ENCODE data around the gene DOCK8.

The DOCK8 gene

GRCh38 chr9:277601-278295 lies 63.1 kb downstream of the DOCK8 start:
- CTCF ChIA-PET = interaction anchor here (0.6 to 3.9 kb wide), 6 partner anchors 9 to 63 kb away, joined by 3 to 14 read pairs (median 3); partner anchors contain the start of gene DOCK8
- no peak for DNase-seq (ENCODE audit: extremely low spot score)

DNA sequence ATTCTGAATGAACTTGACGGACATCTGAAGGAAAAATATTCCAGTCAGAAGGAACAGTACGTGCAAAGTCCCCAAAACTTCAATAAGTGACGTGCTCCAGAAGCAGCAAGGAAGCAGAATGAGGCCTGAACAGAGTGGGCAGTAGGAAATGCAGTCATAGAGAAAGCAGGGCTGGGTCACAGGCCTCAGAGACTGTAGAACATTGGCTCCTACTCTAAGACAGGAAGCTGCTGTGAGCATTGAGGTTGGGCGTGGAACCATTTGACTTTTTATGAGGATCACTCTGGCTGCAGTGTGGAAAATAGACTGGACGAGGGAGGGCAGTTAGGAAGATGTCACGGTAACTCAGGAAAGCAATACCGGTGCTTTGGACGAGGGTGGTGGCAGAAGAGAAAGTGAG lies 64.0 kb downstream of the DOCK8 start:
- TF ChIP-seq CTCF (IDR thresholded peaks at IDR 0.05; ENCODE audit: control extremely low read depth, extremely low read depth, low read depth, missing control alignments) = no peak
- peak; percentile 15 for DNase-seq (ENCODE audit: extremely low spot score)
- CTCF ChIA-PET = interaction anchor here (0.6 to 3.9 kb wide), 3 partner anchors 8 to 57 kb away, joined by 3 to 14 read pairs (median 3); no protein-coding TSS in a partner anchor
- POLR2A ChIA-PET = no interaction called here

More at GRCh38 chr9:277601-278295, 63.1 kb downstream of the DOCK8 start:
- POLR2A ChIA-PET = no interaction called here
- TF ChIP-seq CTCF (IDR thresholded peaks at IDR 0.05; ENCODE audit: control extremely low read depth, extremely low read depth, low read depth, missing control alignments) = no peak

DNA sequence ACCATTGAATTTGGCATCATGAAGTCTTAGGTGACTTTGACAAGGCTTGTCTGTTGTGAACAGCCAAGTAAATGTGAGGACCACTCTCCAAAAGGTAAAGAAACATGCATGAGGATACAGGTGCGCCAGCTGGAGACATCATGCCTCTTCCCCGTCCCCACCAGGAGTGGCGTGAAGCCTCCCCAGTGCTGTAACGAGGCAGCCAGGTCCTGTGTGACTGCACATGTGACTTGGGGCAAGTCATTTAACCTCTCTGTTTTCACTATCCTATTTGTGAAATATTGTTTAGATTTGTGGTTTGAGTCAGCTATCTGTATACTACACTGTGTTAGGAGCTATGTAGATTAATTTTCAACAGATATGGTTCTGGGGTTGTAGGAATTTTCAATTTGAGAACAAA lies 65.0 kb downstream of the DOCK8 start:
- no peak for TF ChIP-seq CTCF (IDR thresholded peaks at IDR 0.05; ENCODE audit: control extremely low read depth, extremely low read depth, low read depth, missing control alignments)
- DNase-seq (ENCODE audit: extremely low spot score) = no peak
- ChIA-PET POLR2A (no interaction called here), CTCF (interaction anchor here (1.4 kb wide), 1 partner anchor 65 kb away, joined by 9 read pairs; the partner anchor contains the start of gene DOCK8)

DNA sequence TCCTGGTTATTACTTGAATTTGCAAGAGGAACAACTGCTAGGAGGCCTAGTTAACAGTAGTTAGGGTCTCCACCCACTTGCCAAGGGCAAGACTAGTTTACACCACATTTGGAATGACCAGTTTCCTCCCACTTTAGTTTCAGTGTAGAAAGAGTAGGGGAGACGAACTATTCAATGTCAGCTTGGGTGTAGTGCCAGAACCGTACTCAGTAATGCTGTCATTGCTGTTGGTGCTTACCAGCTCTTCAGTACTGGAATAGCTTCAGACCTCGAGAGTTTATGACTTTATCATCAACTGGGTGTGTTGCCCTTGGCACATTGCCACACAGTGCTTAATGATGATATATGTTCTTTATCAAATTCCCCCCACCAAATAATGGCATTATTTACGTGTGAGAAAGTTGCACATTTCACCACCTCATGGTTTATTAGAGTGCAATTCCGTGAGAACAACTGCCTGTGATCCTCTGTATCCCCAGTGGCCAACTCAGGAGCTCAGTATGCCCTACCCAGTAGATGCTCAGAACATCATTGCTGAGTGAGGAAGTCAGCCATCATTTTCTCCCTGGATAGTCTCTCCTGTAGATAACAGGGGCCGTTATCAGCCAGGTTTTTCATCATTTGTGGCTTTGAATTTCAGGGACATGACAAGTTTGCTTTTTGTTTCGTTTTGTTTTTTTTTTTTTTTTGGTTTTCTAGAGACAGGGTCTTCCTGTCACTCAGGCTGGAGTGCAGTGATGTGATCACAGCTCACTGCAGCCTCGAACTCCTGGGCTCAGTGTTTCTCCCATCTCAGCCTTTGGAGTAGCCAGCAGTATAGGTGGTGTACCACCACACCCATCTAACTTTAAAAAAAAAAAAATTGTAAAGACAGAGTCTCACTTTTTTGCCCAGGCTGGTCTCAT lies 67.3 kb downstream of the DOCK8 start:
- ChIA-PET POLR2A (no interaction called here), CTCF (interaction anchor here (1.2 to 2.1 kb wide), 3 partner anchors 9 to 71 kb away, joined by 3 to 6 read pairs (median 4); no protein-coding TSS in a partner anchor)
- DNase-seq (ENCODE audit: extremely low spot score) = peak; percentile 20
- no peak for TF ChIP-seq CTCF (IDR thresholded peaks at IDR 0.05; ENCODE audit: control extremely low read depth, extremely low read depth, low read depth, missing control alignments)

DNA sequence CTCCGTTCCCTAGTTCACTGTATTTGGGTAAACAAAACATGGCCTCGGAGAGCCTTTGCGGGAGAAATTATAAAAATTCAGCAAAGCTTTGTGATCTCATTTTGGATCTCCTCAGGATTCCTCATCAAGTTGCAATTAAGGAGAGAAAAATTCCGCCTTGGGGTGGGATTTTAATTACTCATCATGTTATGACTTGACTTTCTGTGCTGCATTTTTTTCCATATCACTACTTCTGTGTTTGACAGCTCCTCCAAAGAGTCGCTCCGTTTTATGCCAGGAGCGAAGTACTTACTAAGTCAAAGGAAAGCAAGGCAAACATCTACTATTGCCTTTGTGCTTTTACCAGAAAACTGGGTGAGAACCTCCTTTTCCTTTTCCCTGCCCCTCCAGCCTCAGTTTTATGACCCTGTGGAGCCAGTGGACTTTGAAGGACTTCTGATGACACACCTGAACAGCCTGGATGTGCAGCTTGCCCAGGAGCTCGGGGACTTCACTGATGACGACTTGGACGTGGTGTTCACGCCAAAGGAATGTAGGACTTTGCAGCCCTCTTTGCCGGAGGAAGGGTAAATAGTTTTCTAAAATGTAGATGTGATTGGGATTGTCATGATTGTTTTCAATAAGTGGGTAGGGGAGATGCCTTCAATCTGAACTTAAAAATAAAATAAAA lies 71.5 kb downstream of the DOCK8 start:
- ChIA-PET POLR2A (no interaction called here), CTCF (interaction anchor here (1.0 to 3.4 kb wide), 5 partner anchors 9 to 71 kb away, joined by 3 to 14 read pairs (median 12); partner anchors contain the start of gene DOCK8)
- no peak for DNase-seq (ENCODE audit: extremely low spot score)
- TF ChIP-seq CTCF (IDR thresholded peaks at IDR 0.05; ENCODE audit: control extremely low read depth, extremely low read depth, low read depth, missing control alignments) = no peak

DNA sequence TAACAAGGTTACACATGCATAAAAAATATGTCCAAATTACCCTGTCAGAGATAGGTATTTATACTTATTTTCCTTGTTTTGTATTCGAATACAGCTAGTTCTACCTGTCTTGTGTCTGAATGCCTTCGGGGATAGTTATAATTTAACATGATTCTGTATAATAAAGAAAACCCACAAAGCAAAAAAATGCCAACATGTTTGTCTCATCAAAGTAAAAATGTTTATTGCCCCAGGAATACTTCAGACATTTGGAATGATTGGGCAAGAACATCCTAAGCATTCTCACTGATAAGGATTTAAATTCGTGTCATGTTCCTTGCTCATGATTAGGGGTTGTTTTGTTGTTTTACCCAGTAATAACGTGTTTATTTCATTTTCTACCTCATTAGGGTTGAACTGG lies 74.5 kb downstream of the DOCK8 start:
- no peak for DNase-seq (ENCODE audit: extremely low spot score)
- CTCF ChIA-PET = interaction anchor here (1.7 kb wide), 2 partner anchors 13 to 74 kb away, joined by 4 to 6 read pairs; partner anchors contain the start of gene DOCK8
- POLR2A ChIA-PET = no interaction called here
- TF ChIP-seq CTCF (IDR thresholded peaks at IDR 0.05; ENCODE audit: control extremely low read depth, extremely low read depth, low read depth, missing control alignments) = no peak
